ENCODE results near the gene RBM38.
"Not testable (repeated sequence)": the region's sequence is repeated elsewhere in the genome, so short reads cannot be mapped to it uniquely, and the experiment has no call there.

Gene RBM38

GRCh38 chr20:57405236-57406016, 14.2 kb downstream of the RBM38 start:
- DNase-seq, result no peak

- DNase-seq, result no peak
Measured at GRCh38 chr20:57407541-57407956, 16.4 kb downstream of the RBM38 start.

- DNase-seq, result no peak
Measured at GRCh38 chr20:57408131-57408530, 16.9 kb downstream of the RBM38 start.

GRCh38 chr20:57408536-57409233, 17.5 kb downstream of the RBM38 start:
- no peak for DNase-seq

- no peak for DNase-seq
Measured at GRCh38 chr20:57409316-57409671, 18.1 kb downstream of the RBM38 start.

- DNase-seq, result peak; percentile 69
Measured at GRCh38 chr20:57409672-57410397, 18.6 kb downstream of the RBM38 start.

- DNase-seq, result no peak
Measured at GRCh38 chr20:57410398-57410920, 19.3 kb downstream of the RBM38 start.

GRCh38 chr20:57410924-57411323, 19.7 kb downstream of the RBM38 start:
- no peak for DNase-seq

GRCh38 chr20:57411406-57412283, 20.4 kb downstream of the RBM38 start:
- DNase-seq, result no peak

GRCh38 chr20:57412347-57413029, 21.3 kb downstream of the RBM38 start:
- DNase-seq, result no peak

GRCh38 chr20:57413986-57414385, 22.8 kb downstream of the RBM38 start:
- DNase-seq, result no peak

GRCh38 chr20:57414867-57415592, 23.8 kb downstream of the RBM38 start:
- DNase-seq, result peak; percentile 72

- DNase-seq, result no peak
Measured at GRCh38 chr20:57415771-57416170, 24.6 kb downstream of the RBM38 start.

GRCh38 chr20:57416296-57417022, 25.3 kb downstream of the RBM38 start:
- no peak for DNase-seq

- no peak for DNase-seq
Measured at GRCh38 chr20:57417051-57417689, 26.0 kb downstream of the RBM38 start.

- DNase-seq, result no peak
Measured at GRCh38 chr20:57417830-57418780, 26.9 kb downstream of the RBM38 start.

- DNase-seq, result not testable (repeated sequence)
Measured at GRCh38 chr20:57419479-57419878, 28.3 kb downstream of the RBM38 start.

GRCh38 chr20:57420571-57421252, 29.5 kb downstream of the RBM38 start:
- no peak for DNase-seq
